Measurements from ENCODE around the gene CRTC2.
"Not testable (repeated sequence)": the region's sequence is repeated elsewhere in the genome, so short reads cannot be mapped to it uniquely, and the experiment has no call there.

Gene CRTC2

DNA sequence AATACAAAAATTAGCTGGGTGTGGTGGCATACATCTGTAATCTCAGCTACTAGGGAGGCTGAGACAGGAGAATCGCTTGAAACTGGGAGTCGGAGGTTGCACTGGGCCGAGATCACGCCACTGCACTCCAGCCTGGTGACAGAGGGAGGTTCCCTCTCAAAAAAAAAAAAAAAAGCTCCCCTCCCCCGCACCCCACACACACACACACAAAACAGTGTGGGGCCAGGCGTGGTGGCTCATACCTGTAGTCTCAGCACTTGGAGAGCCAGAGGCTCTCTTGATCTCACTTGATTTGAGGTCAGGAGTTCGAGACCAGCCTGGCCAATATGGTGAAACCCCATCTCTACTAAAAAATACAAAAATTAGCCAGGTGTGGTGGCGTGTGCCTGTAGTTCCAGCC lies 52.5 kb downstream of the CRTC2 start:
- 100% methylated on average over 2 of the region's 8 CpGs for WGBS (ENCODE audit: insufficient coverage)
- H3K27me3 ChIP-seq (replicated peaks in 2 of 5; ENCODE audit: control insufficient read depth in 4 of 5, insufficient read depth in 5 of 5, low read length in 4 of 5); CTCF ChIA-PET; DNase-seq; H3K4me3 ChIP-seq (ENCODE audit: control insufficient read depth in 1 of 7, extremely low read depth in 1 of 7, insufficient read depth in 4 of 7, low read depth in 2 of 7, low read length in 6 of 7); H3K4me1 ChIP-seq (ENCODE audit: control extremely low read depth in 1 of 4, control insufficient read depth in 4 of 4, insufficient read depth in 4 of 4, low read length in 3 of 4); H3K27ac ChIP-seq (ENCODE audit: insufficient read depth in 1 of 2, low read depth in 1 of 2, low read length in 2 of 2, poor library complexity in 1 of 2, severe bottlenecking in 2 of 2); H3K9me3 ChIP-seq (ENCODE audit: control extremely low read depth in 1 of 5, control insufficient read depth in 4 of 5, insufficient read depth in 2 of 5, low read depth in 1 of 5, low read length in 4 of 5): not testable (repeated sequence)
- peaks cover 0 to 13% (median 7%) of the 10 kb centered on the region in 4 experiments for H3K36me3 ChIP-seq (ENCODE audit: control insufficient read depth in 4 of 4, insufficient read depth in 4 of 4, low read length in 3 of 4)
- POLR2A ChIA-PET = interaction anchor here (0.6 kb wide), 1 partner anchor 66 kb away, joined by 3 read pairs; no protein-coding TSS in a partner anchor

DNA sequence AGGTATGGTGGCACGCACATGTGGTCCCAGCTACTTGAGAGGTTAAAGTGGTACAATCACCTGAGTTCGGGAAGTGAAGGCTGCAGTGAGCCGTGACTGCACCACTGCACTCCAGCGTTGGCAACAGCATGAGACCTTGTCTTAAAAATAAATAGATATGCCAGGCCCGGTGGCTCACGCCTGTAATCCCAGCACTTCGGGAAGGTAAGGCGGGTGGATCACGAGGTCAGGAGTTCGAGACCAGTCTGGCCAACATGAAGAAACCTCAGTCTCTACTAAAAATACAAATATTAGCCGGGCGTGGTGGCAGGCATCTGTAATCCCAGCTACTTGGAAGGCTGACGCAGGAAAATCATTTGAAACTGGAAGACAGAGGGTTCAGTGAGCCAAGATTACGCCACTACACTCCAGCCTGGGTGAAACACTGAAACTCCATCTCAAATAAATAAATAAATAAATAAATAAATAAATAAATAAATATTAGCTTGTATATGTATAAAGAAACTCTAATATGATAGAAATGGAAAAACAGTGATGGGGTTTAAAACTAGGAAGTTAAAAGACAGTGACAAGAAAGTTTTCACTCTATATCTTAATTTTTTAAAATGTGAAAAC lies 54.5 kb downstream of the CRTC2 start:
- Histone ChIP-seq H3K4me3 (ENCODE audit: control insufficient read depth in 1 of 7, extremely low read depth in 1 of 7, insufficient read depth in 4 of 7, low read depth in 2 of 7, low read length in 6 of 7) (no peak overlapping the region), H3K27ac (ENCODE audit: insufficient read depth in 1 of 2, low read depth in 1 of 2, low read length in 2 of 2, poor library complexity in 1 of 2, severe bottlenecking in 2 of 2) (no peak overlapping the region), H3K4me1 (ENCODE audit: control extremely low read depth in 1 of 4, control insufficient read depth in 4 of 4, insufficient read depth in 4 of 4, low read length in 3 of 4) (no peaks in the 10 kb centered on the region), H3K27me3 (replicated peaks in 2 of 5; ENCODE audit: control insufficient read depth in 4 of 5, insufficient read depth in 5 of 5, low read length in 4 of 5) (no peaks in the 10 kb centered on the region), H3K36me3 (ENCODE audit: control insufficient read depth in 4 of 4, insufficient read depth in 4 of 4, low read length in 3 of 4) (peaks cover 2 to 19% (median 13%) of the 10 kb centered on the region in 4 experiments), H3K9me3 (ENCODE audit: control extremely low read depth in 1 of 5, control insufficient read depth in 4 of 5, insufficient read depth in 2 of 5, low read depth in 1 of 5, low read length in 4 of 5) (no peaks in the 10 kb centered on the region)
- no peak for DNase-seq
- 99% methylated on average over 10 of the region's 14 CpGs for WGBS (ENCODE audit: insufficient coverage)
- CTCF ChIA-PET = interaction anchor here (0.8 to 1.8 kb wide), 5 partner anchors 12 to 83 kb away, joined by 3 to 6 read pairs (median 3); no protein-coding TSS in a partner anchor
- POLR2A ChIA-PET = no interaction called here

DNA sequence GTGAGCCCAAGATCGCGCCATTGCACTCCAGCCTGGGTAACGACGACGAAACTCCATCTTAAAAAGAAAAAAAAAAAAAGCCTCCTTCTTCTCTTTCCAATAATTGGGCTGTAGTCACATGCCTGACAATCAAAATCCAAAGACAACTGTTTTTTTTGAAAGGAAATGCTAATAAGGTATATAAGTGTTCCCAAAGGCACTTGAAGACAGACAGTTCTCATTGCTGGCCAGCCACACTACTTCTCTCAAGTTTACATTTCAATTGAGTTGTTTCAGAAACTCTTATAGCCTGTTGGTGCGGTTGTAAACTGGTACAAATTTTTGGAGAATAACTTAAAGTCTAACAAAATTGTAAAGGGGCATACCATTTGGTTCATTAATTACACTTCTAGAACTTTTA lies 58.9 kb downstream of the CRTC2 start:
- 92% methylated on average over 4 of the region's 6 CpGs for WGBS (ENCODE audit: insufficient coverage)
- CTCF ChIA-PET = no interaction called here
- H3K27ac ChIP-seq (ENCODE audit: insufficient read depth in 1 of 2, low read depth in 1 of 2, low read length in 2 of 2, poor library complexity in 1 of 2, severe bottlenecking in 2 of 2) = no peak overlapping the region

More for the DNA sequence above, 58.9 kb downstream of the CRTC2 start:
- H3K4me1 ChIP-seq (ENCODE audit: control extremely low read depth in 1 of 4, control insufficient read depth in 4 of 4, insufficient read depth in 4 of 4, low read length in 3 of 4) = peaks cover 0 to 5% (median under 1%) of the 10 kb centered on the region in 4 experiments
- H3K4me3 ChIP-seq (ENCODE audit: control insufficient read depth in 1 of 7, extremely low read depth in 1 of 7, insufficient read depth in 4 of 7, low read depth in 2 of 7, low read length in 6 of 7) = no peak overlapping the region
- POLR2A ChIA-PET = no interaction called here
- H3K27me3 ChIP-seq (replicated peaks in 2 of 5; ENCODE audit: control insufficient read depth in 4 of 5, insufficient read depth in 5 of 5, low read length in 4 of 5) = no peaks in the 10 kb centered on the region
- no peak for DNase-seq
- H3K36me3 ChIP-seq (ENCODE audit: control insufficient read depth in 4 of 4, insufficient read depth in 4 of 4, low read length in 3 of 4) = peaks cover 10 to 18% (median 12%) of the 10 kb centered on the region in 4 experiments
- no peaks in the 10 kb centered on the region for H3K9me3 ChIP-seq (ENCODE audit: control extremely low read depth in 1 of 5, control insufficient read depth in 4 of 5, insufficient read depth in 2 of 5, low read depth in 1 of 5, low read length in 4 of 5)
